Stimulated activated CD4-positive, alpha-beta T cell treated with anti-CD3 and anti-CD28 coated beads, Interleukin-1b, Interleukin-23, amount 100 ng/mL, for 4 hours (primary cell): ENCODE data around the gene TAF6L.
"Not testable (repeated sequence)": the region's sequence is repeated elsewhere in the genome, so short reads cannot be mapped to it uniquely, and the experiment has no call there.

Experiments used
- DNase-seq, 2 donors: peaks; one replicate each; pipeline ENCODE4 v3.0.0-alpha.2; 2020; ENCODE audit warnings: low read depth in 2 of 2

Gene TAF6L

GRCh38 chr11:62805076-62805892 lies 34.1 kb downstream of the TAF6L start, which contains the start of gene NXF1:
Gene NXF1 (minus strand): TSS chr11:62805440. CDS start chr11:62805356, 84 bp downstream.
- peak; percentile 95 for DNase-seq

DNA sequence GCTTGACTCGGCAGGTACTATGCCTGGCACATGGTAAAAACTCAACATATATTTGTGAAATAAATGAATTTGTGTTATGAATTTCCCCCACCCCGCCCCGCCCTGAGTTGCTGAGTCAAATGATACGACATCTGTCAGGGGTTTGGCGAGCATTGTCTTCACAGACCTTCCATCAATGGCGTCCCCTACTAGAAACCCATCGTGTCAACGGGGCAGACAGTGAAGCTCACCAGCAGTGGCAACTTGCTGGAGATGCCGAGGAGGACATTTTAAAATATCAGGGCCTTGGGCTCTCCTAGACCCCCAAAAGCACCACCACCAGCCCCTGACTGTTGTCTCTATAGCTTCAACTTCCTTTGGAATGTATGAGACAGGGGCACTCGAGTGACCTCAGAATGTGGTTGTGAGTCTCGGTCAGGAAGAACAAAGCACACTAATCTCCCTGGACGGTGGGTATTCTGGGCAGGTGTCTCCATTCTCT lies 34.8 kb downstream of the TAF6L start:
- DNase-seq, result peak in 1 of 2 donors; percentile 15

DNA sequence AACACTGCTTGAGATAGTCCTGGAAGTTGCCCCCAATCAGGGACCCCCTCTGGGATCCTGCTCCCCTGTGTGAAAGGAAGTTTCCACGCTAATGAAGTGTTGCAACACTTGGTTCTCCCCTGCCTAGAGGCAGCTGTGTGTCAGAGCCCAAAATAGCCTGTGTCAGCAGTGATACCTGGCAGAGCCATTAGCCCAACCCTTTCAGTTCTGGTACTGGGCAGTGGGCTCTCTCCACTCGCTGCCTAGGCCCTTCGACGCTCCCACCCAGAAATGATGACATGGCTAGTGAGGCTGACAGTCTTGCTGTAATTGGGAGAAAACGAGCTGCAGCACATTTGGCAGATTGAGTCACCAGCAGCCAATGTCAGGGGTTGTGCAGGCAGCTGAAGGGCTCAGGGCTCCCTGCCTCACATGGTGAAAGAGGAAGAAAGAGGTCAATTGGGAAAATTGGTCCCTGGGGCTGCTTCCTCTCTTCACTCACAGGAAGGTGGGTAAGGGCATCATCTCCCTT lies 35.5 kb downstream of the TAF6L start:
- no peak for DNase-seq

DNA sequence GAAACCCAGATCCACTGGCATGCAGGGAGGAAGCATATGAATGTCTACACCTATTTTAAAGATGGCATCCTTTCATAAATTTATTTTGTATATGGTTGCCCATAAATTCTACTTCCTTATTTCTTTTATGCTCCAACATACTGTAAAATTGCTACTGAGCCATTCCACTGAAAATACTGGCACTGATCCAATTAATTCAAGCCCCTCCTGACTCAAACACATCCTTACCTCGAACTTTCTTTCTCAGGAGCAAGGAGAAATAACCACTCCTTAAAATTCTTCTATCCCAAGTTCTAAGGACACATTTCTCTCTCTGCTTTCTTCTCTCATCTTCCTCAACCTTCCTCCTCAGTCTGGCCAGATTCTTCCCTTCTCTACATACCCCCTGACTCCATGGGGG lies 39.6 kb downstream of the TAF6L start:
- no peak for DNase-seq

DNA sequence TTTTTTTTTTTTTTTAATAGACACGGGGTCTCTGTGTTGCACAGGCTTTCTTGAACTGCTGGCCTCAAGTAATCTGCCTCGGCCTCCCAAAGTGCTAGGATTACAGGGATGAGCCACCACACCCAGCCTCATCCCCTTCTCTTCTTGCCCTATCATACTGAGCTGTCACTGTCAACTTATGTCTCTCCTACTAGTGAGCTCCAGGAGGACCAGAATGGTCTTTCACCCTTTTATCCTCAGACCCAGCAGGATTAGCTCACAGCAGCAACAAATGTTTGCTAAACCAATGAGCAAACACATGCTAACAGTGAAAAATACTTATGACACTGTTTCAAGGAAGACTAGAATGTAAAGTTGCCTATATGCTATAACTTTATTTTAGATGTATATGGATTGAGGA lies 40.5 kb downstream of the TAF6L start:
- DNase-seq, result no peak

GRCh38 chr11:62816557-62816956 lies 45.4 kb downstream of the TAF6L start:
- DNase-seq, result no peak

DNA sequence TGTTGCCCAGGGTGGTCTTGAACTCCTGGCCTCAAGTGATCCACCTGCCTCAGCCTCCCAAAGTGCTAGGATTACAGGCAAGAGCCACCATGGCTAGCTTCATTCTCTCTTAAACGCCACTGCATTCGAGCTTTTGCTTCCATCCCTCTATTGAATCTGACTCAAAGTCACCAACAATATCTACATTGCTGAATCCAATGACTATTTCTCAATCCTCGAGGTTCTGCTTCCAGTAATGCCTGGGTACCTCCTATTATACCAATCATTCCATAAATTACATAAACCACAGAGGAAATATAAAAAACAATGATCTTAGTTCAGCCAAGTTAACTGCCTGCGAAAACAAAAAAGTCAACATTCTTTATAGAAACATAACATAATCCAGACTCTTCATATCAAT lies 45.9 kb downstream of the TAF6L start:
- DNase-seq, result no peak

- no peak for DNase-seq
Observed at GRCh38 chr11:62823677-62824076, 52.5 kb downstream of the TAF6L start.

- not testable (repeated sequence) for DNase-seq
Observed at GRCh38 chr11:62828130-62828529, 56.9 kb downstream of the TAF6L start.

DNA sequence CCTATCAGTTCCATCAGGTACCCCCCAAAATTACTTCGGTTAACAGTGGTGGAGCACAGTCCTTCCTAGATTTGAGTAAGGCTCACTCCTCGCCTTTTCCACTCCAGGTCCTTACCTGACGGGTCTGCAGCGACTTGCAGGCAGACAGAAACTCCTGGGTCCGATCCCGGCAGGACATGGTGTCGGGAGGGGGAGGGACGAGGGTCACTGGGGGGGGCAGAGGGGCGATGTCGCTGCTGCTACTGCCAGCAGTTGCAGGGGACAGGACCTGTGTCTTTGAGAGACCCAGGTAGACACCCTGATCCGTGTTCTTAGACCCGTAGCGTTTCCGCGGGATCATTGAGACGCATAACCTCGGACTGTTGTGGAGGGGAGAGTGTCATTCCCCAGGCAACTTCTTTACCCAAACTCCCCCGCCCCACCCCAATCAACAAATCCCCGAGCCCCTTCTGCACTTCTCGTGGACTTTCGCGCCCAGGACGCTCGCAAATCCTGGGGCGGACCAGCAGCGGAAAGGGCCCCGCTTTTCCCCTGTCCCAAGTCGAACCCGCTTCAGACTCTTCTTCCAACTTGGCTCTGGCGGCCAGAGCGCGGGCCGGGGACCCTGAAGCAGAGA lies 59.8 kb downstream of the TAF6L start:
- no peak for DNase-seq

DNA sequence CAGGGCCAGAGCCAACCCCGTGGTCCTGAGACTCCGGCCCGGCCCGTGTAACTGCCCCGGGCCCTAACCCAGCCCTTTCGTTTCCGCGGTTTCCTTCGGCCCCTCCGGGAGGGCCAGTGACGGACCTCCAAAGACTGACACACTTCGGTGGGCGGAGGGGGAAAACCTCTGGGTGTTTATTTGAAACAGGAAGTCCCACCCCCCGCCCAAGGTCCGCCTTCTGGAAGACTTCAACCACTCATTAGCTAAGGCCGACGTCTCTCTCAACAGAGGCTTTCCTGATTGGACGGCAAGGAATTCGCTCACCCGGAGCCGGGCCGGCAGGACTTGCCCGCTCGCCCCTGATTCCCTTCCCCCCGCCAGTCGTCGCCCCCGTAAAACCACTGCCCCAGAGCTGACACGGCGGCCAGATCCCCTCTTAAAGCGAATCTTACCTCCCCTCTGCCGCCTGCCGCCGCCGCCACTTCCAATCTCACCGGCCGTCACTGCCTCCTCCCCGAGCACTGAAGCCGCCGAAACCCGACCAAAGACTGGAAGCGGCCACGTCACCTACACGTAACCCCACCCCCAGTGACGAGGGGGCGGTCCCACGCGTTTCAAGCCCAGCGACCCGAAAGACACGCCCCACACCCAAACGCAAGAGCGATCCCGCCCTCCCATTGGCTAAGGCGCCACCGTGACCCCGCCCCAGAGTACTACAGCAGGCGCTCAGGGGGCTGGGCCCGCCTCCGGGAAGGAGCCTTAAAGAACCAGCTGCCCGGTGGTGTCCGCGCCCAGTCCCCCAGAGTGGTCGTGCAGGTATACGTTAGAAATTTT lies 60.5 kb downstream of the TAF6L start, which contains the start of gene STX5:
Gene STX5, minus strand, starts transcription at position 532 of the 816 bp plus-strand sequence. CDS start 808 bp downstream, outside the sequence.
- DNase-seq, result peak; percentile 99 to 100

GRCh38 chr11:62832336-62833234 lies 61.4 kb downstream of the TAF6L start, which contains the start of gene TEX54:
Gene TEX54 (minus strand): TSS chr11:62832841.
- no peak for DNase-seq

- DNase-seq, result no peak
Observed at GRCh38 chr11:62835336-62835735, 64.1 kb downstream of the TAF6L start.
